Measurements from ENCODE around the gene SPTLC2. TPM values are rescaled to one million over a fixed set of nuclear protein-coding genes. Genes with fewer than 3 reads are reported as not detected.

Gene SPTLC2
- polyA plus RNA-seq, 12 donors = 16.9 to 32.0 (median 20.9) TPM; not detected in 1

DNA sequence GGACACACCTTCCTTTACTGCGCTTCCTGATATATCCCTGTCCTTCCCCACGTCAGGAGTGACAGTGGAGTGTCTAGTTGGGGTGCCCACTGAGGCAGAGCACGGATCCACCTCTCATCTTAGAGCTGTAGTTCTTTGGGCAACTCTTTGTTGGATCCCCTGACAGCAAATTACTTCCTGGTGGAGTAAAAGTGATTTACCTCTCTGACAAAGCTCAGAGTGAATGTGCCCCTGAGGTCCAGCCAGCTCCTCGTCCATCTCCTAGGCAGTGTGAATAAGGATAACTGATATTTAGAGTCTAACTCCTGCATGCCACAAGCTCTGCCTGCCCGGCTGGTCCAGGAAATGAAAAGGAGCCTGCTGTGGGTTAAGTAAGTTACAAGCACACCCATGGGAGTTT is 142.5 kb downstream of the SPTLC2 start:
- no peak for DNase-seq

DNA sequence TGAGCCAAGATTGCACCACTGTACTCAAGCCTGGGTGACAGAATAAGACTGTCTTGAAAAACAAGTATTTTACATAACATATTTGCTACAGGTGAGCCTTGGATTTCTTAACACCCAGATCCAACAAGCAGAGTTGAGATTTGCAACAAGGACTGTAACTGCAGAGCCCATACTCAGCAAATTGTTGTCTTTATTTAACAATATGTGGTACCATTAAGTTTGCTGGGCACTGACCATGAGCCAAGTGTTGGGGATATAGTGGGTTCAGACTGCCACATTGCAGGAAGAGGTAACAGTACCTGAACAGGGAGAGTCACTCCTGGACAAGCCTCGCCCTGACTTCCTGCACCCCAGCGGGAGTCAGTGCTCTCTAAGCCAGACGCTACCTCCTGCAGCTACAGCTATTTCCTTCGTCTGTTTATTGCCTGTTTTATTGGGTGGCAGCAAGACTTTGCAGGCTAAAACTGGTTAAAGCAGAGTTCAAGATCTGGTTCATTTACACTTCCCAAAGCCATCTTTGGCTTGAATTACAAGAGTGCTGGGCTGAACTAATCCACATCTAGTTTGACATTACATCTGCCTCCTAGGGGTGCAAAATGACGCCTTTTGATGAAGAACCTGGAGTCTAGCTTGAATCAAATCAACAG is 146.1 kb downstream of the SPTLC2 start:
- no peak for DNase-seq

DNA sequence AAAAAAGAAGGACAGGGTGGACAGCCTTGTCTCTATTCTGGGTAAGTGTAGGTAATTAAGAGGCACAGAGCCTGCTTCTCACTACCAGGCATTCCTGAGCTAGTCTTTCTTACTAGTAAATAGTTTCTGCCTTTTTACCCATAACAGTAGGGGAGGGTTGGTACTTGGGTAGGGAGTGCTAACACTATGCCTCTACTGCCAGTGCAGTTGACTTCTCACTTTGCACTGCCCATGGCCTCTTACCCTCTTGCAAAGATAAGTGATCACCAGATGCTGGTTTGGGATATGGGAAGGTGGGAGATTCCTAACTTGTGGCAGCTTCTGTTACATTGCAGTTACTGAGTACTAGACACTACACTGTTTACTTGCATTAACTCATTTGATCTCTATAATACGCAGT is 146.9 kb downstream of the SPTLC2 start:
- DNase-seq = no peak

DNA sequence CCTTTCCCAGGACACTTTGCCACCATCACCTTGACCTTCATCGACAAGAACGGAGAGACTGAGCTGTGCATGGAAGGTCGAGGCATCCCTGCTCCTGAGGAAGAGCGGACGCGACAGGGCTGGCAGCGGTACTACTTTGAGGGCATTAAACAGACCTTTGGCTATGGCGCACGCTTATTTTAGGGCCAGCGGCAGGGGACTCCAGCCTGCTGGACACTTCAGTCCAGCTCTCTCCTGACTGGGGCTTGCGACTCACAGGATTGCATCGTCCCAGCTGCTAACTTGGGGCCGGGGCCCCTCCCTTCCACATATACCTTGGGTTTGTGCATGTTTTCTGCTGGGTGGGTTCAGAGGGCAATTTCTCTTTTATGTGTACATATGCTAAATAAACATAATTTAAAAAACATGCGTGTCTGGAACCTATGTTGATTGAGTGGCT is 147.4 kb downstream of the SPTLC2 start:
- no peak for DNase-seq

DNA sequence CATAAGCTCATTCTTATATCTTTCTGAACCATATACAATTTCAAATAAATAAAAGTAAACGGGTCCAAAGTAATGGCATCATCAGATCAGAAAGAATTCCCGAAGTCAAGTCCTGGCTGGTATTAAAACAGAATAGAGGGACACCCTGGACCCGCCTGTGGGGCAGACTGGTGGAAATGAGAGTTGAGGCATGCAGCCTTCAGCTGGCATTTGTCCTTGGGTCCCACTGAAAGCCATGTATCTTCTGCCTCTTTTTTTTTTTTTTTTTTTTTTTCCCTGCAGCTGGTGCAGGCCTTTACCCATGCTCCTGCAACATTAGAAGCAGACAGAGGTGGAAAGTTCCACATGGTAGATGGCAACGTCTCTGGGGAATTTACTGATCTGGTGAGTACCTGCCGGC is 148.6 kb downstream of the SPTLC2 start:
- no peak for DNase-seq

DNA sequence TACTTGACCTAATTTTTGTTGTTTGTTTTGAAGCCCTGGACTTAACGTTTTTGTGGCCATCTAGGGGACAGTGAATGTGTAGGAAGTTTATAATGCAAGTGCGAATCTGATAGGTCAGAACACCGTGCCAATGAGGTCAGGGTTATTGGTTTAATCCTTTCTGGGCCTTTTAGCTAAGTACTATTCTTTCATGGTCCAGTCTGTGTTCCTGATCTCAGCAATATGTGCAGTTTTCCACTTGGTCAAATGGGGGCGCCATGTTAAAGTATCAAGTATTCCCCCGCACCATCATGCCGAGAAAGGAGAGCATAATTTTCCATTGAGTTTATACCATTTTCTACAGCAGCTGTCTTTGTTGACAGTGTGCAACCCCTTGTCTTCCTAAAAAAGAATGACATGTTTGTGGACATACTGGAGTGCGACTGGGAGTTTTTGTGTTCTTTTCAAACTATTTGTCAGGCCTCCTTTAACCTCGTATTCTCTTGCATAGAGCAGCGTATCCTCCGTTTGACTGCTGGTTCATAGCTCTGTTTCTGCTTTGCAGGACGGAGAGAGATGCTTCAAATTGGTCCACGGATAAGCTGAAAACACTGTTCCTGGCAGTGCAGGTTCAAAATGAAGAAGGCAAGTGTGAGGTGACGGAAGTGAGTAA is 157.2 kb downstream of the SPTLC2 start:
- DNase-seq = peak; percentile 30

DNA sequence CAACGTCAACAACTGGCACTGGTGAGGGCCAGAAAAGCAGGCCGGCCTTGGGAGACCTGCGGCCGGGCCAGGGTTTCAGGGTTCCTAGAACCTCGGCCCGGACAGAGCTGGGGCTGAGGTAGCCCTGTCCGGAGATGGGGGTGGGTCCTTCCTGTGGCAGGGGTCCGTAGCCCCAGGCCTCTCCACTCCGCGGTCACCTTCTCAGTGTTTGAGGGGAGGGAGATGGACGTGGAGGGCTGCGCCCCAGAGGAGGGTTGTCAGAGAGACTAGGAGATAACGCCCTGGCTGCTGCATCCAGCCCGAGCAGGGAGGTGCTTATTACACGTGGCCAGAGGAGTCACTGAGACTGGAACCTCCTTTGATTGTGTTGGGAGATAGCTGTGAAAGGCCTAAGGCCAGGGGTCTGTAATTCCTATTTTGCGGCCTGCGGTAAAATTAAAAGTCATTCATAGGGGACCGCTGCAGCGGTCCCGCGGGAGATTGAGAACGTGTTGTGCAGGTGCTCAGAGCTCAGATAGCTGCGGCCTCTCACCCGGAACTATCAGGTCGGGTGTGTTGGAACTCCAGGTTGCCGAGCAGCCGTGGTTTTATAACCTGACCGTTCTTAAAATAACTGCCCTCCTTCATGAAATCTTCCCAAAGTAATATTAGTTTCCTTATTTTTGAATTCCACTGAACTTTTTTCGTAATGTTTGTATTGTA is 158.0 kb downstream of the SPTLC2 start:
- peak; percentile 31 for DNase-seq

DNA sequence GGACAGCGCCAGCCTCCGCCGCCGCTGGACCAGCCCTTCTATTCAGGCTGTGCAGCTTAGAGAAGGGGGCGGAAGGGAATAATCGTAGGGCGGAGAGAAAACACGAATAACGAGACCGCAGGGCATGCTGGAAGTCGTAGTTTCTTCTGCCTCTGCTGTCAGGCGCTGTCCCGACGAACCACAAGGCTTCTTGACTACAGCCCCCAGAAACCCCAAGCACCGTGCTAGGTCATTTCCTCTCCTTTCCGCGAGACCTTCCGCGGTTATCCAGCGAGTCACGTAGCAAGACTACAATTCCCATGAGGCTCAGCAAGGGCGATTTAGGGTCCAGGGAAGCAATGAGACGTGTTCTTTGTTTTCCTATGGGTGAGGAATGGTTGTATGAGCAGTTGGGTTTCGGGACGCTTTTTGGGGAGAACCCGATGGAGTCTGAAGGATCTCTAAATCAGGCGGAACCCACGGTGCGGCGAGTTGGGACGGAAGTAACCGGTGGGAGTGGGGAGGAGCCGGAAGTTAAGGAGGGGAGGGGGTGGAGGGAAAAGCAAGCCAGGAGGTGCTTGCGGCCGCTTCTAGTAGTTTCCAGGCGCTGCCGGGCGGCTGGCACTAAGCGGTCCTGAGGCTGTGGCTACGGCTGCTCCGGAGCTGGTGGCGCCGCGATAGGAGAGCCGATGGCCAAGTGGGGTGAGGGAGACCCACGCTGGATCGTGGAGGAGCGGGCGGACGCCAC is 158.8 kb downstream of the SPTLC2 start, which contains the start of the genes AHSA1 and VIPAS39:
AHSA1 (plus strand) TSS at position 572 of the 727 bp plus-strand sequence; CDS start at position 669, 97 bp downstream.
VIPAS39 (minus strand) TSS at position 80 of the 727 bp plus-strand sequence. CDS start 3,499 bp downstream, outside the sequence.
- peak; percentile 98 for DNase-seq

DNA sequence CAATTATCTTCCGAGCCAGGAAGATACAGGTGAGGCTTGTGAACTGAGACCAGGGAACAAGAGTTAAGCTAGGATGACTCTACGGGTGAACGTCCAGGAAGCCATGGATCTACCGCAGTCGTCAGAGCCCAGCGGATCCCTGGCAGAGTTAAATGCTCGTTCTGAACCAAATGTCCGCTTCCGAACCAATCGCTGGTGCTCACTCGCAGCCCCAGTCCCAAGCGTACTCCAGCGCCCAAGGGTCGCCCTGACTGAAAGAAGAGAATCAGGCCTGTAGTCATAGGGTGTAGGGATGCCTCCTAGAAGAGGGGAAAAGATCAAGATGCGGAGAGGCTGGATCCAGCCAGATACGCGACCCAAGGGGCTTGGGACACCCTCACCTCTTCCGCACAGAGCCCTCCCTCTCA is 159.3 kb downstream of the SPTLC2 start:
- DNase-seq = no peak

Other genes with a start within 250 kb of the SPTLC2 start
- gene TMED8, start 239.5 kb downstream of the SPTLC2 start, polyA plus RNA-seq (ENCODE audit: insufficient read length in 12 of 12) = 10 to 100 TPM in 1 of 12 donors, 1 to 10 TPM in 10, not detected in 1; 4.9 to 10.1 (median 6.4) TPM
- gene SAMD15, start 239.3 kb downstream of the SPTLC2 start, polyA plus RNA-seq (ENCODE audit: insufficient read length in 12 of 12) = 1 to 10 TPM in 1 of 12 donors, under 1 TPM in 9, not detected in 2; 0.29 to 1.6 (median 0.55) TPM
- gene NOXRED1, start 193.1 kb downstream of the SPTLC2 start, polyA plus RNA-seq (ENCODE audit: insufficient read length in 12 of 12) = under 1 TPM in 10 of 12 donors, not detected in 2; 0.18 to 0.94 (median 0.42) TPM
- 10 to 100 TPM in 11 of 12 donors, not detected in 1; 21.4 to 39.0 (median 26.0) TPM for gene VIPAS39, start 159.0 kb downstream of the SPTLC2 start, polyA plus RNA-seq (ENCODE audit: insufficient read length in 12 of 12)
- 100 to 1,000 TPM in 10 of 12 donors, 10 to 100 TPM in 1, not detected in 1; 95.4 to 171 (median 144) TPM for gene AHSA1, start 158.5 kb downstream of the SPTLC2 start, polyA plus RNA-seq (ENCODE audit: insufficient read length in 12 of 12)
- 1 to 10 TPM in 1 of 12 donors, under 1 TPM in 5, not detected in 6; 0.08 to 1.1 (median 0.23) TPM for gene ISM2, start 117.8 kb downstream of the SPTLC2 start, polyA plus RNA-seq (ENCODE audit: insufficient read length in 12 of 12)
- gene ALKBH1, start 91.4 kb upstream of the SPTLC2 start, polyA plus RNA-seq (ENCODE audit: insufficient read length in 12 of 12) = 10 to 100 TPM in 10 of 12 donors, 1 to 10 TPM in 1, not detected in 1; 9.9 to 12.8 (median 11.3) TPM
- 10 to 100 TPM in 11 of 12 donors, not detected in 1; 63.2 to 92.2 (median 73.5) TPM for gene SLIRP, start 91.5 kb upstream of the SPTLC2 start, polyA plus RNA-seq (ENCODE audit: insufficient read length in 12 of 12)
- 10 to 100 TPM in 11 of 12 donors, not detected in 1; 47.4 to 78.5 (median 53.7) TPM for gene SNW1, start 144.5 kb upstream of the SPTLC2 start, polyA plus RNA-seq (ENCODE audit: insufficient read length in 12 of 12)
- 10 to 100 TPM in 1 of 12 donors, 1 to 10 TPM in 9, not detected in 2; 4.1 to 10.8 (median 5.9) TPM for gene ADCK1, start 183.5 kb upstream of the SPTLC2 start, polyA plus RNA-seq (ENCODE audit: insufficient read length in 12 of 12)

Measured in muscle of arm (tissue), 12 donors.